Stimulated activated CD4-positive, alpha-beta T cell treated with anti-CD3 and anti-CD28 coated beads, TNF-alpha, amount 100 ng/mL, for 1 hour (primary cell): ENCODE results near the gene HCN2.
"Not testable (repeated sequence)": the region's sequence is repeated elsewhere in the genome, so short reads cannot be mapped to it uniquely, and the experiment has no call there.

ENCODE experiments used
- DNase-seq, 3 donors: peaks; one replicate each; pipeline ENCODE4 v3.0.0-alpha.2; 2020; ENCODE audit warnings: low read depth in 3 of 3, low spot score in 1 of 3

Gene HCN2

GRCh38 chr19:617551-618246 lies 28.0 kb downstream of the HCN2 start:
- DNase-seq, result no peak

- no peak for DNase-seq
These were observed 28.6 kb downstream of the HCN2 start for GRCh38 chr19:618247-618619.

- DNase-seq, result no peak
These were observed 29.1 kb downstream of the HCN2 start for GRCh38 chr19:618674-619285.

- DNase-seq, result no peak
These were observed 29.8 kb downstream of the HCN2 start for GRCh38 chr19:619286-620002.

- no peak for DNase-seq
These were observed 30.6 kb downstream of the HCN2 start for GRCh38 chr19:620166-620862.

GRCh38 chr19:621191-621590 lies 31.5 kb downstream of the HCN2 start:
- DNase-seq, result not testable (repeated sequence)

- no peak for DNase-seq
These were observed 32.1 kb downstream of the HCN2 start for GRCh38 chr19:621819-622218.

GRCh38 chr19:622666-623065 lies 33.0 kb downstream of the HCN2 start:
- no peak for DNase-seq

GRCh38 chr19:623175-623916 lies 33.7 kb downstream of the HCN2 start:
- no peak for DNase-seq

- DNase-seq, result no peak
These were observed 34.3 kb downstream of the HCN2 start for GRCh38 chr19:623974-624373.

GRCh38 chr19:624433-625109 lies 34.9 kb downstream of the HCN2 start:
- DNase-seq, result no peak

GRCh38 chr19:625257-625656 lies 35.6 kb downstream of the HCN2 start:
- no peak for DNase-seq

- DNase-seq, result not testable (repeated sequence)
These were observed 36.9 kb downstream of the HCN2 start for GRCh38 chr19:626566-626965.

GRCh38 chr19:628168-628567 lies 38.5 kb downstream of the HCN2 start:
- no peak for DNase-seq

- not testable (repeated sequence) for DNase-seq
These were observed 39.8 kb downstream of the HCN2 start for GRCh38 chr19:629515-629914.

GRCh38 chr19:629961-630714 lies 40.5 kb downstream of the HCN2 start:
- DNase-seq, result no peak

GRCh38 chr19:632579-633067 lies 42.9 kb downstream of the HCN2 start:
- DNase-seq, result no peak

- DNase-seq, result peak; percentile 89 to 96 (median 91)
These were observed 43.5 kb downstream of the HCN2 start, which contains the start of gene POLRMT for GRCh38 chr19:633068-633785. POLRMT (minus strand) TSS chr19:633537; CDS start chr19:633512, 25 bp downstream.
